GM21576 (cell line): ENCODE results near the gene ARSG.
"Not testable (repeated sequence)": the region's sequence is repeated elsewhere in the genome, so short reads cannot be mapped to it uniquely, and the experiment has no call there.

Source experiments
- ATAC-seq: cut with Tn5 transposase; IDR thresholded peaks from one replicate; pipeline ENCODE4 v1.9.1; 2021; ENCODE audit warnings: mild to moderate bottlenecking, moderate library complexity; ENCODE audit not compliant: unreplicated experiment

Gene ARSG

DNA sequence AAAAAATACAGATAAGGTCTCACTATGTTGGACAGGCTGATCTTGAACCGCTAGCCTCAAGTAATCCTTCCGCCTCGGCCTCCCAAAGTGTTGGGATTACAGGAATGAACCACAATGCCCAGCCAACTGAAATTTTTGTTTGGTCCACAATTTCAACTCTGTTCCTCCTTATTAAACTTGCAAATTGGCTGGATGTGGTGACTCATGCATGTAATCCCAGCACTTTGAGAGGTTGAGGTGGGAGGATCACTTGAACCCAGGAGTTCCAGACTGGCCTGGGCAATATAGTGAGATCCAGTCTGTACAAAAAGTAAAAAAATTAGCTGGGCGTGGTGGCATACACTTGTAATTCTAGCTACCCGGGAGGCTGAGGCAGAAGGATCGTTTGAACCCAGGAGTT, 13.4 kb downstream of the ARSG start:
- no peak for ATAC-seq

DNA sequence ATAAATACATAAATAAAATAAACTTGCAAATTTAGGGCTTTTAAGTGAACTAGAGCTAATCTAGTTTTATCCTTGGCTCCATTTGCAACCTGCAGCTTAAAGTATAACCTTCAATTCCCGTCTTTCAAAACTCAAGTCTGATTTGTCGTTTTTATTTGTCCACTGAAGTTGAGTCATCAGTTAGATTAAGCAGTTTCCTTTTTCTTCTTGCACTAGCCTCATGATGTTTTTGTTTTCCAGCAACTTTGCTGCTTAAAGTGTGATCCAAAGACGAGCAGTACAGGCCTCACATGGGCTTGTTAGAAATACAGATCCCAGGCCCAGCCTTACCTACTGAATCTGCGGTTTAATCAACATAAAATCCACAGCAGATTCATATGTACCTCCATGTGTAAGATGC, 13.8 kb downstream of the ARSG start:
- ATAC-seq, result no peak

DNA sequence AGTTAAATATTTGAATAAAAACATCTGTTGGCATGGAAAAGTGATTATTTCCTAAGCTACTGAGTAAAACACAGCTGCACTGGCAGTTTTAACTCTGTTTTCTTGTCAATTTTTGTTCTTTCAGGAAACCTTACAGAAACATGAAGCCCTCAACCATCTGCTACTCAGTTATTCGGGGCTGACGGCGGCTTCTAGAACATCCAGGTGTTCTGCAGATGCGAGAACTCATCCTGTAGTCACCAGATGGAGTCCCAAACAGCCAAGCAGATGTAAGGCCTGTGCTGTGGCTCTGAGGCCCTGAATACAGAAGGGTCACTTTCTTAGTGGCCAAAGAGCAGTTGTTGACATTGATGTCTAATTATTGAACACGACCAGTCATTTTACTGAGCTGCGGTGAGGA, 15.5 kb downstream of the ARSG start:
- ATAC-seq, result no peak

DNA sequence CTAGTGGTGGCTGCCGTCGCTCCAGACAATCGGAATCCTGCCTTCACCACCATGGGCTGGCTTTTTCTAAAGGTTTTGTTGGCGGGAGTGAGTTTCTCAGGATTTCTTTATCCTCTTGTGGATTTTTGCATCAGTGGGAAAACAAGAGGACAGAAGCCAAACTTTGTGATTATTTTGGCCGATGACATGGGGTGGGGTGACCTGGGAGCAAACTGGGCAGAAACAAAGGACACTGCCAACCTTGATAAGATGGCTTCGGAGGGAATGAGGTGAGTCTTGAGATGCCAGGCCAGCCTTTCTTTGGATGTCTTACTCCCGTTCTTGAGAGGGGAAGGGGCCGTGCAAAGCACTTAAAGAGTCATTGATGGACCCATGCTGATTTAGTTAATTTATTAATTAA, 16.1 kb downstream of the ARSG start:
- no peak for ATAC-seq

DNA sequence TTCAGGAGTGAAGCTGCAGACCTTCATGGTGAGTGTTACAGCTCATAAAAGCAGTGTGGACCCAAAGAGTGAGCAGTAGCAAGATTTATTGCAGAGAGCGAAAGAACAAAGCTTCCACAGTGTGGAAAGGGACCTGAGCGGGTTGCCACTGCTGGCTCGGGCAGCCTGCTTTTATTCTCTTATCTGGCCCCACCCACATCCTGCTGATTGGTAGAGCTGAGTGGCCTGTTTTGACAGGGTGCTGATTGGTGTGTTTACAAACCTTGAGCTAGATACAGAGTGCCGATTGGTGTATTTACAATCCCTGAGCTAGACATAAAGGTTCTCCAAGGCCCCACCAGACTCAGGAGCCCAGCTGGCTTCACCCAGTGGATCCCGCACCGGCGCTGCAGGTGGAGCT, 17.2 kb downstream of the ARSG start:
- not testable (repeated sequence) for ATAC-seq

DNA sequence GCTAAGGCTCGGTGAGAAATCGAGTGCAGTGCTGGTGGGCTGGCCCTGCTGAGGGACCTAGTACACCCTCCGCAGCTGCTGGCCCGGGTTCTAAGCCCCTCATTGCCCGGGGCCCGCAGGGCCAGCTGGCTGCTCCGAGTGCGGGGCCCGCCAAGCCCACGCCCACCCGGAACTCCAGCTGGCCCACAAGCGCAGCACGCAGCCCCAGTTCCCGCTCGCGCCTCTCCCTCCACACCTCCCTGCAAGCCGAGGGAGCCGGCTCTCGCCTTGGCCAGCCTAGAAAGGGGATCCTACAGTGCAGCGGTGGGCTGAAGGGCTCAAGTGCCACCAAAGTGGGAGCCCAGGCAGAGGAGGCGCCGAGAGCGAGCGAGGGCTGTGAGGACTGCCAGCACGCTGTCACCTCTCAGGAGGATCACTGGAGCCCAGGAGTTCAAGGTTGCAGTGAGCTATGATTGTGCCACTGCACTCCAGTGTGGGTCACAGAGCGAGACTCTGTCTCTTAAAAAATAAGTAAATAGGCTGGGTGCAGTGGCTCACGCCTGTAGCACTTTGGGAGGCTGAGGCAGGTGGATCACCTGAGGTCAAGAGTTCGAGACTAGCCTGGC, 17.9 kb downstream of the ARSG start:
- not testable (repeated sequence) for ATAC-seq

DNA sequence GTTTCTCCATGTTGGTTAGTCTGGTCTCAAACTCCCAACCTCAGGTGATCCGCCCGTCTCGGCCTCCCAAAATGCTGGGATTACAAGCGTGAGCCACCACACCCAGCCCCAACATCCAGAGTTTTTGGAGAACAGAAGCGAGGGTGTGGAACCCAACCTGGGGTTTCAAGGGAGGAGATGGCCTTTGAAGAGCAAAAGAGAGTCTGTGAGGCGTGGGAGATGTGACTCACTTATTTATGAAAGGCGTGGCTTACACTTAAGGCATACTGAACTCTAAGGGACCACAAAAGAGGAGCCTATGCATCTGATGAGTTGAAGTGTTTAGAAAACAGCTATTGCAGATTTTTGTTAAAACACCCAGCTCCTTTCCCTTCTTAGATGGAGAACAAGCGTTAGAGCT, 18.9 kb downstream of the ARSG start:
- ATAC-seq, result no peak

DNA sequence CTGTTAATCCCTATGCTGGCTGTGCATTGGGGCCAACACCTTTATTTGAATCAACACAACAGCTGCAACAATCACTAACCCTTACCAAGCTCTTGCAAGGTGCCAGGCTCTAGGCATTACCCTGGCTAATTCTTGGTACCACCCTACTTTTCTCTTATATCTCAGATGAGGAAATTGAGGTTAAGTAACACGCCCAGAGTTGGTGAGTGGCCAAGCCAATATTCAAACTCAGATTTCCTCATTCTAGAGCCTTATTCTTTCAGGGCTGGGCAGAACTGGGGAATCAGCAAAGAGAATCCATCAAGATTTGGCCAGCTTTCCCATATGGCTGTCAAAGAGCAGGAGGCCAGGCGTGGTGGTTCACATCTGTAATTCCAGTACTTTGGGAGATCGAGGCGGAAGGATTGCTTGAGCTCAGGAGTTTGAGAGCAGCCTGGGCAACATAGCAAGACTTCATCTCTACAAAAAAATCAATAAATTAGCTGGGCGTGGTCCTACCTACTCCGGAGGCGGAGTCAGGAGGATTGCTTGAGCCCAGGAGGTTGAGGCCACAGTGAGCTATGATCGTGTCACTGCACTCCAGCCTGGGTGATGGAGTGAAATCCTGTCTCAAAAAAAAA, 23.7 kb downstream of the ARSG start:
- ATAC-seq, result no peak

DNA sequence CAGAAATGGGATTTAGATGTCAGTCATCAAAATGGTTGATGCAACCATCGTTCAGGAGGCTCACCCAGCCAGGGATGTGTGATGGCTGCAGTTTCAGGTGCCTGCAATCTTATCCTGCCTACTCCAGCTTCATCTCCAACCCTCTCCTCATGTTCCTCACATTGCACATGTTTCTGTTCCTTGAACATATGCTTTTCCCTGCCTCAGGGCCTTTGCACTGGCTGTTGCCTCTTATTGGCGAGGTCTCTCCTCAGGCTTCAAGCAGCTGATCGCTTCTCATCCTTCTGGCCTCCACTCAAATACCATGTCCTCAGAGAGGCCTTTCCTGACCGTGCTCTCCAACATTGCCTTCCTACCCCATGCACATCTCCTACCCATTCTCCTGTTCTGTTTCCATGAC, 24.6 kb downstream of the ARSG start:
- ATAC-seq, result no peak

DNA sequence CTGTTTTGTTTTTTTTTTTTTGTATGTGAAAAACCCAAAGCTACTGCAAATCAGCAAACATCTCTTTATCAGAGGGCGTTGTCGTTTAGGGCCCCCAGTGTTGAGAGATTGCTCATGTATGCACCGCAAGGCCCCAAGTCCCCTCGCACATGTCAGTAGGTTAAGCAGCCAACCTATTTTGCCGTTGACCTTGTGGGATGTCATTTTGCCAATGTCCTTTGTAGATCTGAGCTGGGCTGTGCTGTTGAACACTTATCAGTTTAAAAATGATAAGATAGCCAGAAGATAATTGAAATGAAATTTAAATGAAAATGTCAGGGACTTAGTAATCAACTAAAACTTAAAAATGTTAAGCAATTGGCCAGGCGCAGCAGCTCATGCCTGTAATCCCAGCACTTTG, 26.2 kb downstream of the ARSG start:
- no peak for ATAC-seq

DNA sequence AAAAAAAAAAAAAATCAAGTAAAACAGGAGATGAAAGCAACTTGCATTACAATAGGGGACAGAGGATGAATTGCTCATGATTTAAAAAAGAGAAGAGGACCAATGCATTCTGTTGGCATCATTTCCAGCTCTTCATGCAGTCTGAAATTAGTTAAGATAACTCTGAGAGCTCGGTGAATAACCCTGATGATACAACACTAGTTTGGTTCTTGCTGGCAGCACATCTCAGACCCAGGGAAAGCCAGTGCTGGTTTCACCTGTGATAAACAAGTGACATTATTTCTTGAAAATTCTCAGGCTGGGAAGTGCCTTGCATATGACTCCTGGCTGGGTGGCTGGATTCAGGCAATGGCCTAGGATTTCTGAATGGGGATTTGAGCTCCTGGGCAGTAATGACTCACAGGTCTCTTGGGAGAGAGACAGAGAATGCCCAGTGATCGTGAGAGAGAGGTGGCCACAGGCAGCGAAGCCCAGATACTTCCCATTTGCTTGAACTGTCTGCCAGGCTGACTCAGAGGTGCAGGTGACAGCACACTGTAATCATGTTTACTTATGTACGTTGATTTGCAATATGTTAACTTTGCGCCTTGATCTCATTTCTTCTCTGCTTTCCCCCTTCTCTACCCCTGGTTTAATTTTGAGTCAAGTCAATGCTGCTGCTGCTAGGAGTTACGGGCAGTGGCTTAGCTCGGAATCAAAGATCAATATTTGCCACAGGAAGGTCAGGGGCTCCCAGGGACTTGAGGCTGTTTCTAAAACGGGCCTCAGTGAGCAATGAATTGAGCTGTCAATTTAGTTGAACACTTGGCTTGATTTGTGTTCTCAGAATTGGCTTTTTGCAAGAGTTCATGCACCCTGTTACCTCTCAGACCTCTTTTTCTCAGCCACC, 27.1 kb downstream of the ARSG start:
- no peak for ATAC-seq

DNA sequence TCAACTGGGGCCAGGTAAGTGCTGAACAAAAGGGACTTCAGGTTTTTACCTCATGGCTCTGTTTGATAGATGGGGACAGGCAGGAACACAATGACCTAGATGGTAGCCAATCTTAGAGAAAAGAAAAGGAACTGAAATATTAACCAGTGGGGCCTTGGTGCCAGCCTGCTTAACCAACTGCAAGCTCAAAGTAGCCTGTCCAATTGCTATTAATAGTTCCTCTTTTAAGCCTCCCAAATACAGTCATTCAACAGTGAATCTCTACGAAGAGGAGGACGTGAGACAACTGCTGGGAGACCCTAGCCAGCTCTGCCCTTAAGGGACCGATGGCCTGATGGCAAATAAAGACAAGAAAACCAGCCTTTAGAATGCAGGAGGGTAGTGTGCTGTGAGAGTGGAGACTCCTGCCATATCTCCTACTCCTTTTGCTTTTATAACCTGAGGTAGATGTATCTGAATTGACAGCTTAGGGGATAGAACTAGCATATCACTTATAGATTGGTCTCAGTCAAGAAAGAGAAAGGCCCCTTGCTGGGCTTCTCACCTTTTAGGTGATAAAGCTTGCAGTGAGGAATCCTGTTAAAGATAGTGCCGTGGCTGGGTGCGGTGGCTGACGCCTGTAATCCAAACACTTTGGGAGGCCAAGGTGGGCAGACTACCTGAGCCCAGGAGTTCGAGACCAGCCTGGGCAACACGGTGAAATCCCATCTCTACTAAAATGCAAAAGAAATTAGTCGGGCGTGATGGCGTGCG, 28.3 kb downstream of the ARSG start:
- ATAC-seq, result no peak

DNA sequence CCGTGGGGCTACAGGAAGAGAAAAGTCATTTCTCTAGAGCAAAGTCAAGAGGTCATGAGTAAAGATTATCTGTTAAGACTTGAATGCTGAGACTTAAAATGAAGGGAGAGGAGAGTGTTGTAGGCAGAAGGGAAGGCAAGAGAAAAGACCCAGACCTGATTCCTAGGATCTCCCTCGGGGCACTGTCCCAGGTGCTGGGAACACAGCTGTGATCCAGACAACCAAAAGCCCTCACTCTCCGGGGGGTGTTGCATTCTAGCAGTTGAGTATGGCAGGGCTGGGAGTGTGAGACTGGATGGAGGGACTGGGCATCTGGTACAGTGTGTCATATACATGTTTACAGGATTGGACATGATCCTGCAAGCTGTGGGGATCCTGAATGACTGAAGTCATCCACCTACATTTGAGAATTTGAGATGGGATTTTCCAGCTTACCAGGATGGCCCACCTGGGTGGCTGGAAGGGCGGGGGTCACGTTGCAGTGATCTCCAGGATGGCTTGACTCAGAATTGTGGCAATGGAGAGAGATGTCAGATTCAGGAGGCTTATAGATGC, 29.1 kb downstream of the ARSG start:
- ATAC-seq, result no peak

DNA sequence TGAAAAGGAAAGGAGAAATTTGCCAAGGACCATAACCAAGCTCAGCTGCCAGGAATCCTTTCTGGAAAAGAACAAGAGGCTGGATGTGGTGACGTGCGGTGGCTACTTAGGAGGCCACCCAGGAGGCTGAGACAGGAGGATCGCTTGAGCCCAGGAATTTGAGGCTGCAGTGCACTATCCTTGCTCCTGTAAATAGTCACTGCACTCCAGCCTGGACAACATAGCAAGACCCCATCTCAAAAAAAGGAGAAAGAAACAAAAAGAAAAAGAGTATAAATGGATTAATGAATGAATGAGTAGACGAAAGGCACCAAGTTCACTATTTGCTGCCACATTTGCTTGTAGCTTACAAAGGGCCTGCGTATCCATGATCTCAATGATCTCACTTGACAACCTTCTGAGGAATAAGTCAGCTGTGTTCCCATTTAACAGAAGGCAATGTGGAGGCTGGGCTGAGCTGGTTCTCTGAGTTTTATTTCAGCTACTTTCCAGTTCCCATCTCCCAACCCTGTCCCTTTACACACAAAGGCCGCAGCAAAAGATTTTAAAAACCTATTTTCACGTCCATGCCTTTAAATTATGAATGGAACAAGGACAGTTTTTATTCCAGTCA, 29.8 kb downstream of the ARSG start:
- ATAC-seq, result no peak

DNA sequence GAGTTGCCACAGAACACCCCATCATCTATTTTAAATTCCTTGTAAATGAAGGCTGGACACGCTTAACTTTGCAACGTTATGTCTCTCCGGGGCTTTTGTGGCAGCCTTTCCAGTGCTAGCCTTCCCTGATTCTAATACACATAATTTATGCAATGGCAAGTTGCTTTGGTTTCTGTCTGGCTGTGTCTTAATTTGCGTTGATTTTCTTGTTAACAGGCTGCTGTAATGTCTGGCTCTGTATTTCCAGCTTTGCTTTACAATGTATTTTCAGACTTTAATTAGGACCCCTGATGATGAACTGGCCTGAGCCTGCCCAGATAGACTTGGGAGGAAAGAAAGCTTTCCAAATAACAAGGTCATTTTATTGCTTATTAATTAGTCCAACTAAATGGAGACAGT, 30.3 kb downstream of the ARSG start:
- no peak for ATAC-seq

DNA sequence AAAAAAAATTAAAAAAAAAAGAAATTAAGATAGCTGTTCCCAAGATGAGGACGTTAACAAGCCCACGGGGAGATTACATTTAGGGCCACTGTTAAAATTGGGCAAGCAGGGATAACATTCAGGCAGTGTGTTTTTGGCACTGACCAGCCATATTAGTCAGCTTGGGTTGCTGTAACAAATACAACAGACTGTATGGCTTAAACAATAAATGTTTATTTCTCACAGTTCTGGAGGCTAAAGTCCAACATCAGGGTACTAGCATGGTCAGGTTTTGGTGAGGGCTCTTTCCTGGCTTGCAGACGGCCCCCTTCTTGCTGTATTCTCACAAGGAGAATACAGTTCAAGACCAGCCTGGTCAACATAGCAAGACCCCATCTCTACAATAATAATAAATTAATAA, 31.3 kb downstream of the ARSG start:
- no peak for ATAC-seq

DNA sequence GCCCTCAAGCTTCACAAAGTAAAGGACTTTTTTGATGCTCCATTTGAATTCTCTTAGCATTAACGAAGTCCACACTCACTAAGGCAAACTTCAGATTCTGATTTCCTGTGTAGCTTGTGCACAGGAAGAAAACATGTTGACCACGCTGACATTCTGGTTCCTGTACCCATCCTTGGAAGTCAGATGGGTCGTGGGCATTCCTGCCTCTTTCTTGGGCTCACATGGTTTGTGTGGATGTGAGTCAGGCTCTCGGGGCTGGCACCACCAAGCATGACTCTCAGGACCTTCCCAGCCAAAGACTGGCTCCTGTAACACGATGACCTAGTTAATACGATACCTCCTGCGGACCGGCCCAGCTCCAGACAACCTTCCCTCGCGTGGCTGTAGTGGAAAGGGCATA, 32.8 kb downstream of the ARSG start:
- no peak for ATAC-seq

DNA sequence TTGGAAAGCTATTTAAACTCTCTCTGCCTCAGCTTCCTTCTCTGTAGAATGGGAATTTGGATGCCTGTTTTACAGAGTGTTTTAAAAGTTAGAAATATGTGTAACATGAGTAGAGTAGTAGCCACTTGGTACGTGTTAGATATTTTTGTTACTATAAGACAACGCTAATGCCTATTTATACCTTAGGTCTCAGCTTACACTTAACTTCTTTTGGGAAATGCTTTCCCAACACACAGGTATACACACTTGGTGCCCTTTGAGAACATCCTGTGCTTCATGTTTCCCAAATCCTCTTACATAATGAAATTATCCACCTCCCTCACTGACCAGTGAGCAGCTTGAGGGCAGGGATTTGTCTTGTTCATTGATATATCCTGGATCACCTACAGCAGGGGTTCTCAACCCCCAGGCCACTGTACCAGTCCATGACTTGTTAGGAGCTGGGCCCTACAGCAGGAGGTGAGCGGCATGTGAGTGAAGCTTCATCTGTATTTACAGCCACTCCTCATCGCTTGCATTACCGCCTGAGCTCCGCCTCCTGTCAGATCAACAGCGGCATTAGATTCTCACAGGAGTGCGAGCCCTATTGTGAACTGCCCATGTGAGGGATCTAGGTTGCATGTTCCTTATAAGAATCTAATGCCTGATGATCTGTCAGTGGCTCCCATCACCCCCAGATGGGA, 33.5 kb downstream of the ARSG start:
- ATAC-seq, result no peak

DNA sequence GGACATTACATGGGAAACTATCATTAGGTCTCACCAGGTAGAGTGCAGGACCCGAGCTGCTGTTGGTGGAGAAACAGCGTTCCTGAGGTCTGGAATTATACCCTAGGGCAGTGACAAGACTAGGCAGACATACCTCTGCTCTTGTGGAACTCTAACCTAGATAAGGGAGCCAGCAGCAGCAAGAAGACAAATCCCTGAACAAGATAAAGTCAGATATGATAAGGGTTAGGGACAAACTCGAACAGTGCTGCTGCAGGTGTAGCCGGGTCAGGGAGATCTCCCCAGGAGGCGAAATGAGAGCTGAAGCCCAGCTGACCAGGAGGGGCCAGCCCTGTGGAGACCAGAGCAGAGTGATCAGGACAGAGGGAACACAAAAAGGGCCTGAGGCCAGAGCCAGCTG, 34.7 kb downstream of the ARSG start:
- no peak for ATAC-seq

DNA sequence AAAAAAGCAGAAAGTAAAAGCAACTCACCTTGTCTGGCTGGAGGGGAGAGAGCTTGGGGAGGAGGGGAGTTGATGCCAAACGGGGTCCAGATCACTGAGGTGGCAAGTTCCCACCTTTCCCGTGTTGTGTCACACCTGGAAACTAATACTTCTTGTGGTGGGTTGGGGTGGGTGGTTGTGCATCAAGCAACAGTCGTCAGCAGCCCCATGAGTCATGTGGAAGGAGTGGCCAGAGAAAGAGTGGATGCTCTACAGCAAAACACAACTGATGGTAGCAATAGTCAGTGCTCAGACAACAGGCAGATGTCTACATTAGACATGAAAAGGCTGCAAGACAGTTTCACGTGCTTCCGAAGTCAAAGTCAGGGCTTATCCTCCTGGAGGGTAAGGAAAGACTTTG, 35.4 kb downstream of the ARSG start:
- ATAC-seq, result no peak
